Chondrocyte (in vitro differentiated cells): ENCODE results near the gene TRIM24. TPM values are rescaled to one million over a fixed set of nuclear protein-coding genes. Genes with fewer than 3 reads are reported as not detected.

Experiments used
- DNase-seq: peaks from one replicate; pipeline ENCODE4 v3.0.0; 2021; ENCODE audit warnings: mixed read lengths, low spot score
- H3K27ac Mint-ChIP-seq: one replicate; pipeline ENCODE4 v1.8.0; 2021; ENCODE audit warnings: mild to moderate bottlenecking, moderate library complexity, mixed read lengths; ENCODE audit not compliant: unreplicated experiment
- H3K27me3 Mint-ChIP-seq: 2 replicates; pipeline ENCODE4 v1.8.0; 2021; ENCODE audit warnings: low read depth, mixed read lengths
- H3K36me3 Mint-ChIP-seq: 2 replicates; pipeline ENCODE4 v1.8.0; 2021; ENCODE audit warnings: low read depth, mixed read lengths
- H3K4me1 Mint-ChIP-seq: 2 replicates; pipeline ENCODE4 v1.8.0; 2021; ENCODE audit warnings: low read depth, mild to moderate bottlenecking, mixed read lengths
- H3K4me3 Mint-ChIP-seq: one replicate; pipeline ENCODE4 v1.8.0; 2021; ENCODE audit warnings: mild to moderate bottlenecking, moderate library complexity, mixed read lengths; ENCODE audit not compliant: unreplicated experiment
- H3K9me3 Mint-ChIP-seq: 2 replicates; pipeline ENCODE4 v1.8.0; 2021; ENCODE audit warnings: low read depth, mixed read lengths
- CTCF ChIP-seq: fragments of 200-600 bp; sonication (generic); IDR thresholded peaks from 2 replicates; pipeline ENCODE4 v1.5.0; 2021; ENCODE audit warnings: antibody characterized with exemption, mild to moderate bottlenecking, moderate library complexity
- total RNA-seq: library from RNA; stranded (reverse); gene quantifications from 3 replicates; pipeline ENCODE4 v1.2.1, GENCODE V29; 2021

The TRIM24 gene
- total RNA-seq, 1 donor from 2014 or later, result 31.6 TPM

GRCh38 chr7:138585283-138585993 is 125.4 kb downstream of the TRIM24 start:
- no peaks in the 10 kb centered on the region for H3K27me3 Mint-ChIP-seq
- H3K4me3 Mint-ChIP-seq, result no peak overlapping the region
- no peak for DNase-seq
- no peaks in the 10 kb centered on the region for H3K9me3 Mint-ChIP-seq
- no peak for TF ChIP-seq CTCF
- H3K27ac Mint-ChIP-seq, result no peak overlapping the region
- H3K36me3 Mint-ChIP-seq, result peaks cover 19% of the 10 kb centered on the region
- peaks cover 6% of the 10 kb centered on the region for H3K4me1 Mint-ChIP-seq

- Mint-ChIP-seq H3K27ac (no peak overlapping the region), H3K4me3 (no peak overlapping the region)
Measured at GRCh38 chr7:138587485-138587884, 127.4 kb downstream of the TRIM24 start.

GRCh38 chr7:138588986-138589385 is 128.9 kb downstream of the TRIM24 start:
- Mint-ChIP-seq H3K27me3 (no peaks in the 10 kb centered on the region), H3K4me1 (peaks cover 6% of the 10 kb centered on the region), H3K36me3 (peaks cover 11% of the 10 kb centered on the region), H3K9me3 (no peaks in the 10 kb centered on the region), H3K4me3 (no peak overlapping the region), H3K27ac (no peak overlapping the region)
- no peak for TF ChIP-seq CTCF
- no peak for DNase-seq

More at GRCh38 chr7:138587485-138587884, 127.4 kb downstream of the TRIM24 start:
- DNase-seq, result no peak
- Mint-ChIP-seq H3K4me1 (peaks cover 6% of the 10 kb centered on the region), H3K9me3 (no peaks in the 10 kb centered on the region), H3K36me3 (peaks cover 13% of the 10 kb centered on the region), H3K27me3 (no peaks in the 10 kb centered on the region)
- TF ChIP-seq CTCF, result no peak

GRCh38 chr7:138590154-138590553 is 130.1 kb downstream of the TRIM24 start:
- H3K27ac Mint-ChIP-seq, result no peak overlapping the region
- no peak overlapping the region for H3K4me3 Mint-ChIP-seq
- H3K9me3 Mint-ChIP-seq, result no peaks in the 10 kb centered on the region
- no peaks in the 10 kb centered on the region for H3K27me3 Mint-ChIP-seq
- no peak for TF ChIP-seq CTCF
- no peaks in the 10 kb centered on the region for H3K4me1 Mint-ChIP-seq
- peaks cover 7% of the 10 kb centered on the region for H3K36me3 Mint-ChIP-seq
- no peak for DNase-seq

GRCh38 chr7:138595454-138595853 is 135.4 kb downstream of the TRIM24 start:
- Mint-ChIP-seq H3K36me3 (no peaks in the 10 kb centered on the region), H3K27ac (no peak overlapping the region), H3K9me3 (no peaks in the 10 kb centered on the region), H3K27me3 (no peaks in the 10 kb centered on the region), H3K4me3 (no peak overlapping the region), H3K4me1 (no peaks in the 10 kb centered on the region)
- TF ChIP-seq CTCF, result no peak
- DNase-seq, result no peak
